Measurements from ENCODE around the gene NAALADL2.

NAALADL2 gene

GRCh38 chr3:175836617-175837016 is 977.5 kb downstream of the NAALADL2 start:
- TF ChIP-seq CTCF (IDR thresholded peaks at IDR 0.05): no peak
- TF ChIP-seq ZFX (IDR thresholded peaks at IDR 0.05; ENCODE audit: borderline replicate concordance): no peak
- H3K27ac ChIP-seq: no peak overlapping the region

GRCh38 chr3:175837962-175838361 is 978.8 kb downstream of the NAALADL2 start:
- TF ChIP-seq ZFX (IDR thresholded peaks at IDR 0.05; ENCODE audit: borderline replicate concordance) (no peak), CTCF (IDR thresholded peaks at IDR 0.05) (no peak)
- no peak overlapping the region for H3K27ac ChIP-seq

- H3K27ac ChIP-seq: no peak overlapping the region
- TF ChIP-seq ZFX (IDR thresholded peaks at IDR 0.05; ENCODE audit: borderline replicate concordance) (no peak), CTCF (IDR thresholded peaks at IDR 0.05) (no peak)
Measured at GRCh38 chr3:175839366-175840005, 980.4 kb downstream of the NAALADL2 start.

GRCh38 chr3:175851541-175851940 is 992.4 kb downstream of the NAALADL2 start:
- no peak overlapping the region for H3K27ac ChIP-seq
- TF ChIP-seq CTCF (IDR thresholded peaks at IDR 0.05): no peak
- no peak for TF ChIP-seq ZFX (IDR thresholded peaks at IDR 0.05; ENCODE audit: borderline replicate concordance)

- no peak overlapping the region for H3K27ac ChIP-seq
- no peak for TF ChIP-seq CTCF (IDR thresholded peaks at IDR 0.05)
- no peak for TF ChIP-seq ZFX (IDR thresholded peaks at IDR 0.05; ENCODE audit: borderline replicate concordance)
Measured at GRCh38 chr3:175852560-175852959, 993.4 kb downstream of the NAALADL2 start.

GRCh38 chr3:175857666-175858270 is 998.6 kb downstream of the NAALADL2 start:
- TF ChIP-seq CTCF (IDR thresholded peaks at IDR 0.05) (no peak), ZFX (IDR thresholded peaks at IDR 0.05; ENCODE audit: borderline replicate concordance) (no peak)
- no peak overlapping the region for H3K27ac ChIP-seq
